AG08395 (cell line): ENCODE measurements around the gene POTEB2.
"Not testable (repeated sequence)": the region's sequence is repeated elsewhere in the genome, so short reads cannot be mapped to it uniquely, and the experiment has no call there.

Experiments used
- DNase-seq: peaks from one replicate; pipeline ENCODE4 v3.0.0; 2012; ENCODE audit warnings: mixed read lengths, low spot score

The POTEB2 gene

GRCh38 chr15:20866214-20866613, at the start of gene POTEB2:
POTEB2 (minus strand) TSS chr15:20866314; CDS start chr15:20866281, 33 bp downstream.
- not testable (repeated sequence) for DNase-seq

GRCh38 chr15:20879916-20880315, 13.8 kb upstream of the POTEB2 start:
- not testable (repeated sequence) for DNase-seq

- DNase-seq, result not testable (repeated sequence)
Observed at GRCh38 chr15:20878464-20878863, 12.3 kb upstream of the POTEB2 start.

GRCh38 chr15:20877819-20878218, 11.7 kb upstream of the POTEB2 start:
- not testable (repeated sequence) for DNase-seq
